Activated CD4-positive, alpha-beta T cell treated with anti-CD3 and anti-CD28 coated beads, Interleukin-2, amount 10 ng/mL, durations not matched to agents 7 days and 5 days (primary cell): ENCODE data around the gene TENT5C. TPM values are rescaled to one million over a fixed set of nuclear protein-coding genes. Genes with fewer than 3 reads are reported as not detected.

Source experiments
- CTCF ChIA-PET: fragments of 350-600 bp; sonication (Branson Sonifier 250); formaldehyde crosslinking; loops from one replicate; lab custom pipeline; 2021; ENCODE audit warnings: antibody characterized with exemption; lab: Charles Lee
- POLR2A ChIA-PET: fragments of 350-600 bp; sonication (Branson Sonifier 250); formaldehyde crosslinking; loops from one replicate; lab custom pipeline; 2021; ENCODE audit warnings: antibody characterized with exemption; lab: Charles Lee
- DNase-seq: peaks from one replicate; pipeline ENCODE4 v3.0.0-alpha.2; 2020
- H3K27ac Mint-ChIP-seq: one replicate; pipeline ENCODE4 v1.8.0; 2021; ENCODE audit warnings: mild to moderate bottlenecking, moderate library complexity, mixed read lengths
- H3K27me3 Mint-ChIP-seq: one replicate; pipeline ENCODE4 v1.8.0; 2021; ENCODE audit warnings: mixed read lengths
- H3K36me3 Mint-ChIP-seq: one replicate; pipeline ENCODE4 v1.8.0; 2021; ENCODE audit warnings: low read depth, mixed read lengths
- H3K4me1 Mint-ChIP-seq: one replicate; pipeline ENCODE4 v1.8.0; 2021; ENCODE audit warnings: mixed read lengths
- H3K4me3 Mint-ChIP-seq: one replicate; pipeline ENCODE4 v1.8.0; 2021; ENCODE audit warnings: mild to moderate bottlenecking, moderate library complexity, mixed read lengths
- H3K9me3 Mint-ChIP-seq: one replicate; pipeline ENCODE4 v1.8.0; 2021; ENCODE audit warnings: mixed read lengths
- total RNA-seq, 2 experiments: library from RNA; stranded (reverse); gene quantifications; one replicate each; pipeline ENCODE4 v1.2.3, GENCODE V29; 2021

TENT5C gene
- total RNA-seq, 2 experiments from 2014 or later, result 13.3 to 13.7 TPM

DNA sequence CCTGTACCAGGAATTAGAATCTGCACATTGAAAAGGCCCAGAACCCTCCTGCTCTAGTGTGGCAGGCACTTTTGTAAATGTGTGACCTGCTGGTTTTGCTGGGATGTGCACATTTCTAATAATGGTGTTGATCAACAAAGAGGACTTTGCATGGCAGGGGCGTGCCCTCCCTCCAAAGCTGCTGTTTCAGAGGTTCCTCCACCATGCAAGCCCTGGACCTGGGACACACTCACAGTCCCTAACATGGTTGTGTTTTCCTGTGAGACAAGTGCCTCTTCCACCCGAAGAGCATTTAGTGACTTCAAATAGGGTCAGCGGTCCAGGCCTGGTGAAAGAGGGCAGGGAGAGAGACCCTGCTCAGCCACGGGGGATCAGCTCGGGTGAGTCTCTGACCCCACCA, 28.1 kb downstream of the TENT5C start:
- Mint-ChIP-seq H3K9me3 (no peaks in the 10 kb centered on the region), H3K27ac (no peak overlapping the region), H3K4me3 (no peak overlapping the region), H3K36me3 (peaks cover 6% of the 10 kb centered on the region), H3K4me1 (peaks cover 47% of the 10 kb centered on the region), H3K27me3 (peaks cover 18% of the 10 kb centered on the region)
- ChIA-PET POLR2A (no interaction called here), CTCF (no interaction called here)
- DNase-seq, result no peak

DNA sequence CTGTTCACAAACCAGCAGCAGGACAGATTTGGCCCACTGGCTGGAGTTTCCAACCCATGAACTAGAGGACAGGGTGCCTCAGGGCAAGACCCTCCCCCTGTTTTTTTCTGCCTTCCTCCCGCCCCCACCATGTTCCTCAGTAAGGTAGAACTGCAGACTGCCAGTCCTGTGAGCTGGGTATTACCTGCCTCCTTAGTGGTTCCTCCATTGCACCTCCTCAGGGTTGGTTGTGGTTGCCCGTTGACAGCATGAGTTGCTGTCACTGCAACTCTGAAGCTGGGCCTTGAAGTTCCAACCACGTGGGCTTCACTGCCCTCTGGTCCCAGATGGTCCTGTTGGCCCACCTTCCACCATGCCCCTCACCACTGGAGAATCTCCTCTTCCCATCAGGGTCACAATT, 28.8 kb downstream of the TENT5C start:
- H3K9me3 Mint-ChIP-seq, result no peaks in the 10 kb centered on the region
- no peak overlapping the region for H3K4me3 Mint-ChIP-seq
- H3K27me3 Mint-ChIP-seq, result peaks cover 20% of the 10 kb centered on the region
- DNase-seq, result no peak
- no peak overlapping the region for H3K27ac Mint-ChIP-seq
- peaks cover 2% of the 10 kb centered on the region for H3K36me3 Mint-ChIP-seq
- ChIA-PET POLR2A (no interaction called here), CTCF (no interaction called here)
- peaks cover 42% of the 10 kb centered on the region for H3K4me1 Mint-ChIP-seq

- Mint-ChIP-seq H3K9me3 (no peaks in the 10 kb centered on the region), H3K4me3 (no peak overlapping the region), H3K27me3 (peaks cover 20% of the 10 kb centered on the region), H3K4me1 (peaks cover 37% of the 10 kb centered on the region), H3K27ac (no peak overlapping the region), H3K36me3 (no peaks in the 10 kb centered on the region)
- POLR2A ChIA-PET, result no interaction called here
- DNase-seq, result no peak
- CTCF ChIA-PET, result interaction anchor here (0.6 kb wide), 1 partner anchor 21 kb away, joined by 3 read pairs; no protein-coding TSS in a partner anchor
These were observed 30.0 kb downstream of the TENT5C start for GRCh38 chr1:117635805-117636204.

DNA sequence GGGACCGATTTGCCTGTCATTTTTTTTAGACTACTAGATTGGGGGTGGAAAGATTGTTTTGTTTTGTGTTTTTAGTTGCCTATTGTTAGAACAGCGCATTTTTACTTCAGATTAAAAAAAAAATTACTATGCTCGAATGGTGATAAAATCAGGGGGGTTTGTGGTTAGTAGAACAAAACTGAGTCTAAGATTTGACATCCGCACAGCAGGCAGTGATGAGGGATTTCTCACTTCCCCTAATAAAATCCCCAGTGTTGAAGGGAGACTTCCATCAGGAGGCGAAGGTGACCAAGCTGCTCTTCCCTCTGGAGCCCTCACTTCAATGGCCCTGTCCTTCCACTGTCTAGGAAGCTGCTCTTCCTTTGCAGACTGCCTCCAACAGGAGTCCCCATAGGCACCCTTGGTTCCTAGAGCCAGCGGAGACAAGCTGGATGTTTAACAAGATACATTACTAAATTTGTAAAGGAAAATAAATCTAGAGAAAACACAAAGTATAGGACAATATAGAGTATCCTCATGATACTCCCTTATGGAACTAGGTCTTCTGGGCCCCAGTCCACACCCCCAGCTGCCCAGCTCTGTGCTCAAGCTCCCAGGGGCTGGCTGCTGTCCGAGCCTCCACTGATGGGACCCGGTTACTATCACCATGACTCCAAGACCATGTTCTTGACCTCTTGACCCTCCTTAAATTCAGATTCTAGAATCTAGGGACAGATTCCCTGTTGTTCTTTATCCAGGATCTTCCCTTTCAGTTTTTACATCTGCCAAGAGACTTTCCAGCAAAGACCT, 31.0 kb downstream of the TENT5C start:
- ChIA-PET CTCF (interaction anchor here (1.4 to 2.2 kb wide), 3 partner anchors 19 to 37 kb away, joined by 3 to 9 read pairs (median 6); no protein-coding TSS in a partner anchor), POLR2A (interaction anchor here (0.7 kb wide), 1 partner anchor 210 kb away, joined by 3 read pairs; no protein-coding TSS in a partner anchor)
- DNase-seq, result no peak
- H3K9me3 Mint-ChIP-seq, result no peaks in the 10 kb centered on the region
- no peaks in the 10 kb centered on the region for H3K36me3 Mint-ChIP-seq
- no peak overlapping the region for H3K27ac Mint-ChIP-seq
- peaks cover 20% of the 10 kb centered on the region for H3K27me3 Mint-ChIP-seq
- H3K4me3 Mint-ChIP-seq, result no peak overlapping the region
- H3K4me1 Mint-ChIP-seq, result peaks cover 34% of the 10 kb centered on the region

DNA sequence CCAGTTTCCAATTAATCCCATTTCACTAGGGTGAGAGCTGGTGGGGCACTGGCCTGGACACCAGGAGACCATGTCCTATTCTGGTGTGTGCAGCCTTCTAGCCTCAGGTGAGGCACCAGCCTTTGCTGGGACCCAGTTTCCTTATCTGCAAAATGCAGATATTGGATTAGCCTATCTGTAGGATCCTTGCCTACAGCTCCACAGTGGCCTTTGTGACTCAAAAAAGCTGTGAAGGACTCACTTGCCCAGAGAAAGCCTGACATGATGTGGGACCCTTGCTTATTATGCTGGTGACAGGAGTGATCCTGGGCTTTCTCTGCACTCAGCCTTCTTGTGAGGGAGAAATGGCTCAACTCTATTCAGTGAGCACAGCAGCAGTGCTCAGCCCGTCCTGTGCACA, 32.3 kb downstream of the TENT5C start:
- H3K27ac Mint-ChIP-seq, result no peak overlapping the region
- peaks cover 21% of the 10 kb centered on the region for H3K4me1 Mint-ChIP-seq
- H3K4me3 Mint-ChIP-seq, result no peak overlapping the region
- CTCF ChIA-PET, result interaction anchor here (0.9 to 2.2 kb wide), 3 partner anchors 17 to 36 kb away, joined by 3 to 9 read pairs (median 6); no protein-coding TSS in a partner anchor
- no peaks in the 10 kb centered on the region for H3K36me3 Mint-ChIP-seq
- H3K27me3 Mint-ChIP-seq, result peaks cover 20% of the 10 kb centered on the region
- POLR2A ChIA-PET, result no interaction called here
- H3K9me3 Mint-ChIP-seq, result no peaks in the 10 kb centered on the region
- no peak for DNase-seq

DNA sequence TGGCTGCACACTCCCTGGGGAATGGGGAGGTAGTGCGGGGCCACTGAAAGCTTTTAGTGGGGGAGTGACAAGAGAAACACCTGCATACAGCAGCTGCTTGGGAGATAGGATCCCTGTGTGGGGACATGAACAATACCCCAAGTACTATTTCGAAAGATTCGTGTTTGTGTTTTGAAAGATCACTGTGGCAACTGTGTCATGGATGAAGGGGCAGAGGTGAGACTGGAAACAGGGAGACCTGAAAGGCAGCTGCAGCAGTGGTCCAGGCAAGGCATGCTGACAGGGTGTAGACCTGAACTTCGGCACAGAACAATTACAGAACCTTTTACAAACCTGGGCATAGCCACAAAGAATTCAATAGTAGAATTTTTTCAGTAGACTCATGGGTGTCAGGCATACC, 32.9 kb downstream of the TENT5C start:
- no peak overlapping the region for H3K27ac Mint-ChIP-seq
- no peaks in the 10 kb centered on the region for H3K36me3 Mint-ChIP-seq
- H3K4me1 Mint-ChIP-seq, result peaks cover 14% of the 10 kb centered on the region
- ChIA-PET CTCF (interaction anchor here (0.8 kb wide), 2 partner anchors 10 to 26 kb away, joined by 3 read pairs; no protein-coding TSS in a partner anchor), POLR2A (no interaction called here)
- peaks cover 20% of the 10 kb centered on the region for H3K27me3 Mint-ChIP-seq
- no peaks in the 10 kb centered on the region for H3K9me3 Mint-ChIP-seq
- DNase-seq, result no peak
- no peak overlapping the region for H3K4me3 Mint-ChIP-seq

GRCh38 chr1:117639741-117640140, 33.9 kb downstream of the TENT5C start:
- no peak for DNase-seq
- no peaks in the 10 kb centered on the region for H3K36me3 Mint-ChIP-seq
- ChIA-PET POLR2A (no interaction called here), CTCF (no interaction called here)
- H3K9me3 Mint-ChIP-seq, result no peaks in the 10 kb centered on the region
- peaks cover 24% of the 10 kb centered on the region for H3K27me3 Mint-ChIP-seq
- peaks cover 13% of the 10 kb centered on the region for H3K4me1 Mint-ChIP-seq
- no peak overlapping the region for H3K4me3 Mint-ChIP-seq
- no peak overlapping the region for H3K27ac Mint-ChIP-seq

DNA sequence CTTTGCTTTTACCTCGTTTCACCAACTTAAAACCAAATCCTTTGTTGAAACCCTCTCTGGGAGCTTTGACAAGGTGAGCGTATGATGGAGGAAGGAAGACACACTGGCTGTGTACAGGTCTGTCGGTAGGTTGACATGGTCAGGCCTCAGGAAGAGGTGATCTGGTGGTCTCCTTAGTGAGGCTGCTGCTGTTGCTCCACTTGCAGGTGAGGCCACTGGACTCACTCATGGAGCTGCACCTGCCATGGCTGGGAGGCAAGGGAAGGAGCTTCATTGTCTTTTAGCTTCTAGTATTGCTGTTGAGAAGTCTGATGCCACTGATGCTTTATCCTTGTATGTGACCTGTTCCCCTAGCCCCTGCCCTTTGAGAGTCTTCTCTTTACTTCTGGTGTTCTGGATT, 35.7 kb downstream of the TENT5C start:
- H3K4me1 Mint-ChIP-seq, result peaks cover 5% of the 10 kb centered on the region
- H3K9me3 Mint-ChIP-seq, result no peaks in the 10 kb centered on the region
- DNase-seq, result no peak
- H3K27me3 Mint-ChIP-seq, result peaks cover 22% of the 10 kb centered on the region
- H3K27ac Mint-ChIP-seq, result no peak overlapping the region
- ChIA-PET CTCF (interaction anchor here (0.8 to 2.4 kb wide), 5 partner anchors 9 to 16 kb away, joined by 3 to 12 read pairs (median 4); no protein-coding TSS in a partner anchor), POLR2A (no interaction called here)
- no peaks in the 10 kb centered on the region for H3K36me3 Mint-ChIP-seq
- no peak overlapping the region for H3K4me3 Mint-ChIP-seq

- H3K9me3 Mint-ChIP-seq, result no peaks in the 10 kb centered on the region
- no peak for DNase-seq
These were observed 37.1 kb downstream of the TENT5C start for GRCh38 chr1:117642963-117643362.

GRCh38 chr1:117643601-117644000, 37.8 kb downstream of the TENT5C start:
- DNase-seq, result no peak
- ChIA-PET CTCF (interaction anchor here (1.0 to 1.2 kb wide), 4 partner anchors 10 to 19 kb away, joined by 3 to 6 read pairs (median 4); no protein-coding TSS in a partner anchor), POLR2A (no interaction called here)
- H3K4me3 Mint-ChIP-seq, result no peak overlapping the region
- H3K27ac Mint-ChIP-seq, result no peak overlapping the region
- peaks cover 8% of the 10 kb centered on the region for H3K4me1 Mint-ChIP-seq
- H3K27me3 Mint-ChIP-seq, result peaks cover 26% of the 10 kb centered on the region
- H3K36me3 Mint-ChIP-seq, result no peaks in the 10 kb centered on the region
- H3K9me3 Mint-ChIP-seq, result no peaks in the 10 kb centered on the region

More at GRCh38 chr1:117642963-117643362, 37.1 kb downstream of the TENT5C start:
- no peak overlapping the region for H3K4me3 Mint-ChIP-seq
- ChIA-PET CTCF (interaction anchor here (0.7 to 2.4 kb wide), 8 partner anchors 9 to 30 kb away, joined by 3 to 12 read pairs (median 4); no protein-coding TSS in a partner anchor), POLR2A (no interaction called here)
- no peak overlapping the region for H3K27ac Mint-ChIP-seq
- H3K4me1 Mint-ChIP-seq, result peaks cover 5% of the 10 kb centered on the region
- peaks cover 25% of the 10 kb centered on the region for H3K27me3 Mint-ChIP-seq
- no peaks in the 10 kb centered on the region for H3K36me3 Mint-ChIP-seq

DNA sequence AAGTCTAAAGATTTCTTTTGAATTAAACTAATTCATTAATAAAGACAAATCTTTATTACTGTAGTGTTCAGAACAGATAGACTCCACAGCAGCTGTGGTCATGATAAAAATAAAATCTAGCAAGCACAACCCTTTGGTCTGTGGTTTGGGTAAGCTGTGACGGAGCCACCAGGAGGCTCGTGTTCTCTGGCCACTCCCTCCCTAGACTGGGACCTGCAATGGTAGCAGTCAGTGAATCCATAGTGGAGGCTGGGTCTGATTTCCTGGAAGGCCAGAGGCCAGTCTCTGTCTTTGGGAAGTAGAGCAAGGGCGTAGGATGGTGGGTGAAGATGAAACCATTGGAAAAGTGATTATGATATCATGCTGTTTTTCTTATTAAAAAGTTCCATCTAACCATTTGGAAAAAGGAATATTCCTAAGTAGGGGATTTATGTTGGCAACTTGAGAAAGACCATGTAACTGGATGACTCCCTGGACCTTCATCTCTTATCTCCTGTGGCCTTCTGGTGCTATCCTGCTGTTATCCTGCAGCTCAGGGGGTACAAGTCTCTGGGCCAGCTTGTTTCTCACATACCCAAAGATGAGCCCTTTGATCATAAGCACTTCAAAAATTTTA, 39.0 kb downstream of the TENT5C start:
- Mint-ChIP-seq H3K4me1 (peaks cover 15% of the 10 kb centered on the region), H3K9me3 (no peaks in the 10 kb centered on the region), H3K27me3 (peaks cover 24% of the 10 kb centered on the region), H3K27ac (no peak overlapping the region), H3K4me3 (no peak overlapping the region), H3K36me3 (no peaks in the 10 kb centered on the region)
- POLR2A ChIA-PET, result no interaction called here
- CTCF ChIA-PET, result interaction anchor here (0.9 to 1.1 kb wide), 3 partner anchors 12 to 37 kb away, joined by 3 to 4 read pairs (median 3); no protein-coding TSS in a partner anchor
- DNase-seq, result no peak

GRCh38 chr1:117645343-117645742, 39.5 kb downstream of the TENT5C start:
- DNase-seq, result no peak
- no peaks in the 10 kb centered on the region for H3K36me3 Mint-ChIP-seq
- POLR2A ChIA-PET, result no interaction called here

More at GRCh38 chr1:117645343-117645742, 39.5 kb downstream of the TENT5C start:
- CTCF ChIA-PET, result interaction anchor here (0.9 to 1.0 kb wide), 2 partner anchors 13 to 37 kb away, joined by 3 read pairs; no protein-coding TSS in a partner anchor
- no peaks in the 10 kb centered on the region for H3K9me3 Mint-ChIP-seq
- H3K27ac Mint-ChIP-seq, result no peak overlapping the region
- no peak overlapping the region for H3K4me3 Mint-ChIP-seq
- peaks cover 15% of the 10 kb centered on the region for H3K4me1 Mint-ChIP-seq
- peaks cover 25% of the 10 kb centered on the region for H3K27me3 Mint-ChIP-seq
